Stimulated activated CD8-positive, alpha-beta memory T cell treated with anti-CD3 and anti-CD28 coated beads, Interleukin-15, amount 100 ng/mL, for 4 hours (primary cell): ENCODE data around the gene DTD2.
A peak's percentile ranks its signal among the peaks of the same experiment; 100 is the strongest.
"Not testable (repeated sequence)": the region's sequence is repeated elsewhere in the genome, so short reads cannot be mapped to it uniquely, and the experiment has no call there.

Experiments used
- DNase-seq, 2 donors: peaks; one replicate each; pipeline ENCODE4 v3.0.0-alpha.2; 2020; ENCODE audit warnings: low read depth in 2 of 2

Gene DTD2

GRCh38 chr14:31456841-31457664 lies at the start of gene DTD2:
Gene DTD2 (minus strand): TSS chr14:31457506. CDS start chr14:31457393, 113 bp downstream.
- DNase-seq: peak; percentile 77 to 78

GRCh38 chr14:31505411-31505810 lies 48.1 kb upstream of the DTD2 start:
- no peak for DNase-seq

GRCh38 chr14:31501870-31502269 lies 44.6 kb upstream of the DTD2 start:
- no peak for DNase-seq

- DNase-seq: no peak
These were observed 35.6 kb upstream of the DTD2 start for GRCh38 chr14:31492759-31493498.

GRCh38 chr14:31489691-31490090 lies 32.4 kb upstream of the DTD2 start:
- no peak for DNase-seq

- DNase-seq: no peak
These were observed 30.6 kb upstream of the DTD2 start, which contains the start of gene GPR33 for GRCh38 chr14:31487886-31488285. Gene GPR33 (minus strand): TSS chr14:31488039. CDS start chr14:31483965, 4,074 bp downstream.

GRCh38 chr14:31486764-31487163 lies 29.5 kb upstream of the DTD2 start:
- DNase-seq: no peak

GRCh38 chr14:31484754-31485153 lies 27.4 kb upstream of the DTD2 start:
- no peak for DNase-seq

GRCh38 chr14:31480156-31480555 lies 22.9 kb upstream of the DTD2 start:
- DNase-seq: no peak

- DNase-seq: no peak
These were observed 21.7 kb upstream of the DTD2 start for GRCh38 chr14:31479027-31479426.

- no peak for DNase-seq
These were observed 19.9 kb upstream of the DTD2 start for GRCh38 chr14:31477248-31477647.

GRCh38 chr14:31476131-31476866 lies 19.0 kb upstream of the DTD2 start:
- no peak for DNase-seq

- no peak for DNase-seq
These were observed 9.2 kb upstream of the DTD2 start for GRCh38 chr14:31466554-31466953.

GRCh38 chr14:31465111-31465510 lies 7.8 kb upstream of the DTD2 start:
- no peak for DNase-seq

- not testable (repeated sequence) for DNase-seq
These were observed 5.1 kb upstream of the DTD2 start for GRCh38 chr14:31462450-31462849.

- DNase-seq: no peak
These were observed 4.2 kb upstream of the DTD2 start for GRCh38 chr14:31461545-31461944.

GRCh38 chr14:31457665-31458659 lies 656 bp upstream of the DTD2 start:
- DNase-seq: no peak

- no peak for DNase-seq
These were observed 7.2 kb downstream of the DTD2 start for GRCh38 chr14:31449971-31450610.

- no peak for DNase-seq
These were observed 8.2 kb downstream of the DTD2 start for GRCh38 chr14:31449136-31449535.

- DNase-seq: no peak
These were observed 11.6 kb downstream of the DTD2 start for GRCh38 chr14:31445703-31446102.
